Colonic mucosa (tissue), 4 donors: ENCODE data around the gene ZMYM2. TPM values are rescaled to one million over a fixed set of nuclear protein-coding genes. Genes with fewer than 3 reads are reported as not detected.

Source experiments
- DNase-seq: peaks from one replicate; pipeline ENCODE4 v3.0.0-alpha.2; 2020
- H3K27ac ChIP-seq: fragments of 200-600 bp; one replicate; pipeline ENCODE4 v1.8.0; 2021
- H3K27me3 ChIP-seq: fragments of 200-600 bp; one replicate; pipeline ENCODE4 v1.8.0; 2021
- H3K36me3 ChIP-seq: fragments of 200-600 bp; one replicate; pipeline ENCODE4 v1.8.0; 2021
- H3K4me1 ChIP-seq: fragments of 200-600 bp; one replicate; pipeline ENCODE4 v1.8.0; 2021; ENCODE audit warnings: mild to moderate bottlenecking
- H3K4me3 ChIP-seq: fragments of 200-600 bp; one replicate; pipeline ENCODE4 v1.8.0; 2021
- H3K9ac ChIP-seq, 2 donors: one replicate each; pipeline ENCODE4 v1.7.0; 2013; ENCODE audit warnings: control low read depth in 2 of 2, low read depth in 2 of 2, low read length in 2 of 2
- H3K9me3 ChIP-seq: fragments of 200-600 bp; one replicate; pipeline ENCODE4 v1.8.0; 2021
- intact Hi-C: fragments of 100-400 bp; cut with DNase I; formaldehyde crosslinking; loops from one replicate; pipeline ENCODE4 v1.14.1; 2022
- total RNA-seq, 2 donors: library from RNA; stranded (reverse); fragmentation: NEBNext Ultra II Directional in 1 of 2; extraction: Animal tissue kit (Norgen Biotek cat#: 25700) in 1 of 2; gene quantifications; one replicate each; pipeline ENCODE4 v1.2.1, GENCODE V29; 2021
- TF ChIP-seq, protein P1 (sequence below): fragments of 200-600 bp; IDR thresholded peaks from one replicate; pipeline ENCODE4 v1.8.0; 2022; ENCODE audit warnings: antibody characterized with exemption, mild to moderate bottlenecking
- donor health status: healthy.
- donor health status: DM: no; HTN: no; CAD: no.
- donor health status: DM: no; HTN: no; CAD: no.

ZMYM2 gene
- 10 to 100 TPM; 47.6 to 70.1 TPM for total RNA-seq

DNA sequence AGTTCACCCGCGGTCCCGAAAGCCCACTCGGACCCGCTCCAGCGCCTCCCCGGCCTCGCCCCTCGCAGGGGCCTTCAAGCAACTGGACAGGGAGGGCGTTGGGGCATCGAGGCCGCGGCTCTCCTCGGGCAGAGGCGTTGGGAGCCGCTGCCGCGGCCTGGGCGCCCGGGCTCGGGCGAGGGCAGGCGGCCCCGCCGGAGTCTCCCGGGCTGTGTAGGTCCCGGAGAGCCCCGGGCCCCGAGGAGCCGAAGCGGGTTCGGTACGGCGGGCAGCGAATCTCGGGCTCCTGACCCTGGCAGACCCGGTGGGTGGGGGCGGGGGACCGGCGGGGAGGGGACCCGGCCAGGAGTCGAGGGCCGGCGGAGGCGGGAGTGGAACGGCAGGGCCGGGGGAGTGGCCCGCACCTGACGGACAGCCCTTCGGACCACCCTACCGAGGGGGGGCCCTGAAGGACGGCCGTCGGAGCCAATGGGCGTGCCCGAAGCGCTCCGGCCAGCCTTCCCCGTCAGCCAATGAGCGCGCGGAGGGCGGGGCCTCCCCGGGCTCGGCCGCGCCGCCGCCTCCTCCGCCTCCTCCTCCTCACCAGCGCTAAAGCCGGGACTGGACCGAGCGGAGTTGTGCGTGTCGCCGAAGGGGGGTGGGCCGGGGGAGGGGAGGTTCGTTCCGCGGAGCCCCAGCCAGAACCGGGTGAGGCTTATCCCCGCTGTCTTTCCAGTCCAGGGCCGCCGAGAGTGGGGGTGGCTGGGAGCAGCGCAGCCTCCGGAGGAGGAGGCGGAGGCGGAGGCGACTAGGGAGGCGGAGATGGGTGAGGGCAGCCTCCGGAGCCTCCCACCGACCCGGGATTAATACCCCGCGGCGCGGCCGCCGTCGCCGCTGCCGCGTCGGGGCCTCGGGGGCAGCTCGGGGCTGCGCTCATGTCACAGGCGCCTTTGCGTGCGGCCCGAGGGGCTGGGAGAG, at the start of gene ZMYM2:
TSS of gene ZMYM2 (plus strand) at position 573 of the 957 bp plus-strand sequence. CDS start 34,346 bp downstream, outside the sequence.
- Histone ChIP-seq H3K4me1 (peaks cover 7% of the 10 kb centered on the region), H3K27ac (peak within 1 kb of the TSS; percentile 98), H3K36me3 (no peaks in the 10 kb centered on the region), H3K9me3 (no peaks in the 10 kb centered on the region), H3K27me3 (no peaks in the 10 kb centered on the region), H3K4me3 (peak within 1 kb of the TSS; percentile 76), H3K9ac (peak within 1 kb of the TSS; percentile 96 to 97)
- TF ChIP-seq, protein P1, sequence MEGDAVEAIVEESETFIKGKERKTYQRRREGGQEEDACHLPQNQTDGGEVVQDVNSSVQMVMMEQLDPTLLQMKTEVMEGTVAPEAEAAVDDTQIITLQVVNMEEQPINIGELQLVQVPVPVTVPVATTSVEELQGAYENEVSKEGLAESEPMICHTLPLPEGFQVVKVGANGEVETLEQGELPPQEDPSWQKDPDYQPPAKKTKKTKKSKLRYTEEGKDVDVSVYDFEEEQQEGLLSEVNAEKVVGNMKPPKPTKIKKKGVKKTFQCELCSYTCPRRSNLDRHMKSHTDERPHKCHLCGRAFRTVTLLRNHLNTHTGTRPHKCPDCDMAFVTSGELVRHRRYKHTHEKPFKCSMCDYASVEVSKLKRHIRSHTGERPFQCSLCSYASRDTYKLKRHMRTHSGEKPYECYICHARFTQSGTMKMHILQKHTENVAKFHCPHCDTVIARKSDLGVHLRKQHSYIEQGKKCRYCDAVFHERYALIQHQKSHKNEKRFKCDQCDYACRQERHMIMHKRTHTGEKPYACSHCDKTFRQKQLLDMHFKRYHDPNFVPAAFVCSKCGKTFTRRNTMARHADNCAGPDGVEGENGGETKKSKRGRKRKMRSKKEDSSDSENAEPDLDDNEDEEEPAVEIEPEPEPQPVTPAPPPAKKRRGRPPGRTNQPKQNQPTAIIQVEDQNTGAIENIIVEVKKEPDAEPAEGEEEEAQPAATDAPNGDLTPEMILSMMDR = no peak
- peak; percentile 99 for DNase-seq
- intact Hi-C loops = loop anchor here (5.0 kb wide), 1 partner anchor 96 kb away; the partner anchor contains the start of gene ZMYM5

- Histone ChIP-seq H3K4me3 (no peak overlapping the region), H3K27ac (no peak overlapping the region), H3K9ac (no peak overlapping the region), H3K9me3 (no peaks in the 10 kb centered on the region), H3K4me1 (no peaks in the 10 kb centered on the region), H3K27me3 (no peaks in the 10 kb centered on the region), H3K36me3 (no peaks in the 10 kb centered on the region)
- TF ChIP-seq, protein P1 = no peak
- intact Hi-C loops = no loop called here
- DNase-seq = peak; percentile 51
These were observed 48.0 kb upstream of the ZMYM2 start for GRCh38 chr13:19910336-19911072.

DNA sequence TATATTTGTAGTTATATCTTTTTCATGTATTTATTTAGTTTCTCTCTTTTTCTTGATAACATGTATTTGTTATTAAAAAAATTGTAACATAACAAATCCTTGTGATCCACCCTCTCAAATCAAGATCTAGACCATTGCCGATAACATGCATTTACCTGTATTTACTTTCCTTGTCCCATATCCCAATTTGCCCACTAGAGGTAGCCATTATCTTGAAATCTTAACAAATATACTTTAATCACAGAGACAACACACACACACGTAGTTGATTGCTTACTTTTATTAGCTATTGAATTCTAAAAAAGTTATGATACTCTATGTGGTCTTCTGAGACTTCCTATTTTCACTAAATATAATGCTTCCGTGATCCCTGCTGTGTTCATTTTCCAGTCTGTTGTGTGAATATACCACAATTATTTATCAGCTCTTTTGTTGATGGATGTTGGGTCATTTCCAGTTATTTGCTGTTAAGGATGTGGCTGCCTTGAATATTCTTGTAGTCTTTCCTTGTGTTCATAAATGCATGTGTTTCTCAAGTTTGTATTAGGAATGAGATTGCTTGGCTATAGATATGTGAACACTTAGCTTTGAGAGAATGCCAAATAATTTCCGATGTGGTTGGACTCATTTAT, 31.3 kb upstream of the ZMYM2 start:
- Histone ChIP-seq H3K4me3 (no peak overlapping the region), H3K9ac (no peak overlapping the region), H3K27ac (no peak overlapping the region), H3K9me3 (no peaks in the 10 kb centered on the region), H3K27me3 (no peaks in the 10 kb centered on the region), H3K4me1 (no peaks in the 10 kb centered on the region), H3K36me3 (no peaks in the 10 kb centered on the region)
- no peak for DNase-seq
- TF ChIP-seq, protein P1 = peak; percentile 43
- intact Hi-C loops = loop anchor here (5.0 kb wide), 1 partner anchor 235 kb away; the partner anchor contains the start of gene GJA3

- H3K27ac ChIP-seq = no peak overlapping the region
- no peaks in the 10 kb centered on the region for H3K4me1 ChIP-seq
- DNase-seq = no peak
- H3K4me3 ChIP-seq = no peak overlapping the region
- TF ChIP-seq, protein P1 = no peak
- H3K9me3 ChIP-seq = no peaks in the 10 kb centered on the region
- no peak overlapping the region for H3K9ac ChIP-seq
- H3K36me3 ChIP-seq = no peaks in the 10 kb centered on the region
- no peaks in the 10 kb centered on the region for H3K27me3 ChIP-seq
- intact Hi-C loops = no loop called here
These were observed 18.4 kb upstream of the ZMYM2 start for GRCh38 chr13:19940106-19940505.

DNA sequence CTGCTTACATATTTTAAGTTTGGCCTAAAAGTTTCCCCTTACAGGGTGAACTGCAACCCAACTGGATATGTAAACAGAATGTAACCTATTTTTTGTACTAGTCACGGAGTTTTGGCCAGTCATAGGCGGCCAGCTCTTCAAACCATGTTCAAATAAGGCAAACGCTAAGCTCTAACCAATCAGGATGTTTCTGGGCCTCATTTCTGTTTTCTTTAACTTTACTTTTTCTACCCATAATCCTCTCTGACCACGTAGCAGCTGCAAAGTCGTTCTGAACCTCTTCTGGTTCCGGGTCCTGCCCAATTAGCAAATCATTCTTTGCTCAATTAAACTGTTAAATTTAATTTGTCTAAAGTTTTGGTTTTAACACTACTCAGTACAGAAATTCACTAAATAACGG, 8.2 kb upstream of the ZMYM2 start:
- no peaks in the 10 kb centered on the region for H3K9me3 ChIP-seq
- H3K27me3 ChIP-seq = no peaks in the 10 kb centered on the region
- no peaks in the 10 kb centered on the region for H3K36me3 ChIP-seq
- H3K4me3 ChIP-seq = no peak overlapping the region
- H3K27ac ChIP-seq = no peak overlapping the region
- intact Hi-C loops = no loop called here
- H3K9ac ChIP-seq = no peak overlapping the region
- no peak for DNase-seq
- TF ChIP-seq, protein P1 = no peak
- H3K4me1 ChIP-seq = no peaks in the 10 kb centered on the region
